GM19468 (cell line): ENCODE results near the gene NHEJ1.

ENCODE experiments used
- ATAC-seq: cut with Tn5 transposase; IDR thresholded peaks from one replicate; pipeline ENCODE4 v1.9.1; 2021; ENCODE audit warnings: mild to moderate bottlenecking, moderate library complexity, moderate number of reproducible peaks; ENCODE audit not compliant: unreplicated experiment; ENCODE audit errors: extremely low read depth

The NHEJ1 gene

GRCh38 chr2:219125225-219125885, 35.3 kb downstream of the NHEJ1 start:
- no peak for ATAC-seq

DNA sequence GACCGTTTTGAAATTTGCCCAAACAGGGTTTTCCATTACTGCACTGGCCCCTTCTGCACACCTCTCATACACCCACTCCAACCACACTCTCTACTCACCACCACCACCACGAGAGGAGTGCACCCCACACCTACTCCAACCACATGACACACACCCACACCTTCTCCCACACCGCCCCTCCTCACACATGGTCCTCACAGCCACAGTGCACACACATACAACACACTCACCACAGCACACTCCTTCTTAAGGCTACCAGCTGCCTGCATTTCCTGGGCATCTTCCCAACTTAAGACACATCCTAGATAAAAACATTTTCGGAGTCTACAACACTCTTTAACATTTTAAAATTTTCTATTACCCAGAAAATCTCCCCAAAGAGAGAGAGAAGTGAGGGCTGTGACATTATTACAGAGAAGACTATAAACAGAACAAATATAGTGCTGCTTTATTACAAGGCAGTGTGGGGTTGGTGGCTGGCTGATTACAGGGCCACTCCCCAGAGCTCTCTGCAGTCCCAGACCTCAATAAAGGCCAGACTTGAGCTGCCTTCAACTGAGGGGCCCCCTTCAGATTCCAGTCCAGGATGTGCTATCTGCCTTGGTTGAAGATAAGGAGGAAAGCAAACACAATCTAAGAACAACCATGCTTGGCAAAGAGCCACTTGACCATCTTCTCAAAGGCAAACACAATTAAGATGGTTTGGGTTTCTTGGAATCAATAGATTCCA, 36.1 kb downstream of the NHEJ1 start:
- ATAC-seq: no peak

- ATAC-seq: no peak
Measured at GRCh38 chr2:219123356-219124135, 37.1 kb downstream of the NHEJ1 start.

- no peak for ATAC-seq
Measured at GRCh38 chr2:219122202-219122980, 38.2 kb downstream of the NHEJ1 start.

DNA sequence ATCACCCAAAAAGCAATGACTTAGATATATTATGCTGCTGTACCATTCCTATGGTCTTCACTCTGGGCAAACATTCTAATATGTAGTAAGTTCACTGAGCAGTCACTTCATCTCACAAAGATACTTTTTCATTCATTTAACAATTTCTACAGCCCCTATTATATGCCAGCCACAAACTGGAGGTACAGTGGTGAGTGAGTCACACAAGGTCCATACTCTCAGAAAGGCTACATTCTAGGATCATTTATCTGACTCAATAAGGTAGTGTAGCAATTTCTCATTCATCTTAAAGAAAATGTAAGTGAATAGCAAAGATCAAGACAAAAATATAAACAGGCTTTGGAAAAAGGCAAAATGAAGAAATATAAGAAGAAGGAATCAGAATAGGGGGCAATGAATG, 40.5 kb downstream of the NHEJ1 start:
- no peak for ATAC-seq

DNA sequence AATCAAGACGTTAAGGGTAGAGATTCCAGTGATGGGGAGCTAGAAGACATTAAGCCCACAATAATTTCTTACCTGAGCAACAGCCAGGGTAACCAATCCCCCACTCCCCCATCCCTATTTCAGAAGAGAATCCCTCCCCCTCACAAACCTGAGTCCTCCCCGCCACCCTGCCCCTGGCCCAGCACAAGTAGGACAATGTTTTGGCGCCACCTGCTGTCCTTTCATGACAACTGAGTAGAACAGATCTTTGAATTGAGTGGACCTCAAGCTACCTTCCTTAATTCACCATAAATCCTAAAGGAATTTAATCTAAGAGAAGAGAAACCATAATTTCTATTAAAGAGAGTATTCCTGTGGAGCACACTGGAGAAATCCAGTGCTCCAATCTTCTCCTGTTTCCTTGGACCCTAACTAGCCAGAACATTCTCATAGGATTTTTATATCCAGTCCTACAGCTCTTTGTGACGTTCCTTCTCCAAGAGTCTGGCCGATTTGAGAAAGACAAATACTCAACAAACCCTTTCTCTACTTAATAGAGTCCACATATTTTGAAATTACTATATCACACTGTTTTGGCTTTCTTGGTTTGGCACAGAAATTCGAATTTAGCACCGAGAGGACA, 41.1 kb downstream of the NHEJ1 start:
- no peak for ATAC-seq

DNA sequence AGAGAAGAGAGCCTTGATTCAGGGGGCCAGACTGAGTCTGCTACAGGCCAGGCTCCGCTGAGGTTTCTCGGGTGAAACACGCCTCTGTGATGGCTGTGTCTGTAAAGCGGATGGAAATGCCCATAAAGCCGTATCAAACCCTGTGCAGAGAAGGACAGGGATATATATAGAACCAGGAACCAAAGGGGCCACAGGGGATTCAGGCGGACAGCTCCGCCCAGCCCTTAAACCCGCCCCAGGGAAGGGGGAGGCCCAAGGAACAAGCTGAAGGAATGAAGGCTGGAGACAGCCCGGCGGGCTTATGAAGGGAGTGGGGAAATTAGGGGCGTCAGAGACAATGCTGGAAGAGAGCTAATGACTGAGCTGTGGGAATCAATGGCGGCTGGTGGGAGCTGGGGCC, 42.1 kb downstream of the NHEJ1 start:
- ATAC-seq: no peak

DNA sequence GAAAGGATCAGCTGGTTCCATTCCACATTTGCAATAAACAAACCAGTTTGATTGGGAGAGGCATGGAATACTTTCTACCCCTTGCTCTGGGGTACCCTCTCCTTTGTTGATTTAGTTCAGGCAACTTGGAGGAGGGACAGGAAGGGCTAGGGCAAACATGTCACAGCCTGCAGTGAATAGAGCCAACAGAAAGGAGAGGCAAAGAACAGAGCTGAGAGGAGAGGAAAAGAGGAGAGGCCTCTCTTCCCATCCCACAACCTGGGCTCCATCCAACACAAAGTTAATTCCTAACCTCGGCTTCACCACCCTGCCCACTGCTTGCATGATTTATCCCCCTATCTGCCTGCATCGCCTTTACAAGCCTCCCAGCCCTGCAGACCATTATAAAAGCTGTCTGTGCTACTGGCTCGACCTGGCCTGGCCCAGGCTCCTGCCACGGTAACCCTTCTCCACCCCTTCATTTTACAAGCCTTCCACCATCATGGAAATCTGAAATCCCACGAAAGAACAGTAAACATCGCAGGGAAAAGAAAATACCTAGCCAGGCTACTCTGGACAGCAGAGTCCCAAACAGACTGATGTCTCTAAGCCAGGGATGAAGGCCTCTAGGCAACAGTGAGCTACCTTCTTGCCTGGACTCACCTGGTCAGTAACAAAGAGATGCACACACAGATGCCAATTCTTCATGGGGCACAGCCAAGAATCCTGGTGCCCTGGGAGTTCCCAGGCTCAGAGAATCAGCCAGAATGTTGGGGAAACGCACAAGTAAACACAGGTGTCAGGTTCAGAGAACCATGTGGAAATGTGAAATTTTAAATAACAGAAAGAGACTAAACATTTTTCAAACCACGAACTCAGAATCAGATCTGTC, 43.6 kb downstream of the NHEJ1 start:
- no peak for ATAC-seq

DNA sequence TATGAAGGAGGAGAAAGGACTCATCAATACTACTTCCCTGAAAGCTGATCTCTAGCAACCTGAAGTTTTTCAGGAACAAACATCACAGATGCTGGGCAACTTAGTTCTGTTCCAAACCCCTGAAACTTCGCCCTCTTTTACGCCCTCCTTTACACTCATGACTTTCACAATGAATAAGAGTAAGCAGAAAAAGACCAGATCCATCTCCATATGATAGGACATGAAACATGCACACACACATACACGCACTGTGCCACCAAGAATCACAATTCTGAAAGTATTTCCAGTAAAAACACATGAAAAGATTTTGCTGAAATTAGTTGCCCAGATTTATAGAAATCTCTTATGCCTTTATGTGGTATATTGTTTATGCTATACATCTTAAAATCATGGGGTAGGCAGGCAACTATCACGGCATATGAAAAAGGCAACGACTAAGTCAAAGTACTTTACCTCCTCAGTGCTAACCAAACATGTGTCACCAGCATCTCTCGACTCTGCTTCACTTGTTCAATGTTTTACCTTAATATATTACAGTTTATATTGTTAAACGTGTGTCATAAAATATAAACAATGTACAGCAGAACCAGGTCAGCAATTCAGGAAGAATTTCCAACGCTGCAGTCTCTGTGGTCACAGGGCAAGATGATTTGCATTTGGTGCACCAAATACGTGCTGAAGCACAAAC, 47.8 kb downstream of the NHEJ1 start:
- no peak for ATAC-seq

- ATAC-seq: no peak
Measured at GRCh38 chr2:219112062-219112406, 48.6 kb downstream of the NHEJ1 start.

DNA sequence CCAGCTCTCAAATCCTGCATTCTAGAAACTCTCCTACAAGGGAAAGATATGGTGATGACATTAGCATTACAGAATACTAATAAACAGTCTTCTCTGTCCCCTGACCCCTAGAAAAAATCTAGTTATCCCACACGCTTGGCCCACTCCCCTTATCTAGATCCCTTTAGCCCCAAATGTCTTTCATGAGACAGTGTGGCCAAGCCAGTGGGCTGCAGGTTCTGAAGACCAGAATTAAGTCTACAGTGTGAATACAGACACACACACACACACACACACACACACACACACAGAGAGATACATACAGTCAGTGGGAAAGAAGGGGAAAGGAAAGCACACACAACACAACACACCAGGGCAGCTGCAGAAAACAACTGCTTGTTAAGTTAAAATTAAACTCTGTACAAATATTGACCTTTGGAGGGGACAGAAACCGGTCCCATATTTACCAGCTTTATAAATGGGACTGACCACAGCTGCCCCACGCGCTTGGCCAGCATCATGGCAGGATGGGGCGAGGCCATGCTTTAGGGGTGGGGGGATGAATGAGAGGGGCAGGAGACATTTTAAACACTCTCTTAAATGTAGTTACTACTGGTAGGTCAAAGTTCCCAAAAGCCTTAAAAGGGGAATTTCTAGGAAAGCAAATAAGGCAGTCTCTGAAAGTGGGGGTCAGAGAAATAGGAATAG, 49.1 kb downstream of the NHEJ1 start:
- no peak for ATAC-seq

GRCh38 chr2:219109471-219109870, 51.1 kb downstream of the NHEJ1 start:
- ATAC-seq: no peak

DNA sequence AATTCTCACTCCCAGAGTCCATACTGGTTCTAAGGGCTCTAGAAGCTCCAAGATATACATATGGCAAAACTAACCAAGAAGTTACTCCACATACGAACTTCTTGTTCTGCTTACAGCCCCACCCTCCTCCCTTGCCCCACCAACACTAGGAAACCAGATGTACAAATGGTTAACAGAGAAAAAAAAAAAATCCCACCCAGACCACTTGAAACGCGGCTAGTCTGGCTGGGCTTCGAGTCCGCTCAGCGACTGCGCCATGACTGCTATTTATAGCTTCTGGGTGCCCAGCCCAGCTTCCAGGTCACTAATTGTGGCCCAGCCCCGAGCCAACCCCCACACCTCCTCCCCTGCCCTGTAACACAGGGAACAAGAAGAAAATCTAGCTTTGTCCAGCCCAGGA, 52.9 kb downstream of the NHEJ1 start:
- no peak for ATAC-seq

GRCh38 chr2:219106251-219106650, 54.4 kb downstream of the NHEJ1 start:
- no peak for ATAC-seq

GRCh38 chr2:219104107-219105035, 56.2 kb downstream of the NHEJ1 start:
- no peak for ATAC-seq

DNA sequence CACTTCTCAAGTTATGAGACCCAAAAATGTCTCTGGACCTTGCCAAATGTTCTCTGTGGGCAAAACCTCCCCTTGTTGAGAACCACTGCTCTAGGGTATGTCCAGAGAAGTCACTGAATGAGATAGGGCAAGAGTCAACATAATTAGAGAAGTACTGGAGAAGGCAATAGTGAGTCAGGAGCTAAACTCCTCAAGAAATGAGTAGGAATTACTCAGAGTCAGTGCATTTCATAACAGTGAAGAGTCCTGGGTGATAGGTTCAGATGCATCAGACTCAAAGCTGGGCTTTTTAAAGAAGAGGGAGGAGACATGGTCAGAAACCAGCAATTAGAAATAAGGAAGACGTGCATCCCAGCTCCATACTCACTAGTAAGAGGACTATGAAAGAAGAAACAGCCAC, 61.3 kb downstream of the NHEJ1 start:
- no peak for ATAC-seq

DNA sequence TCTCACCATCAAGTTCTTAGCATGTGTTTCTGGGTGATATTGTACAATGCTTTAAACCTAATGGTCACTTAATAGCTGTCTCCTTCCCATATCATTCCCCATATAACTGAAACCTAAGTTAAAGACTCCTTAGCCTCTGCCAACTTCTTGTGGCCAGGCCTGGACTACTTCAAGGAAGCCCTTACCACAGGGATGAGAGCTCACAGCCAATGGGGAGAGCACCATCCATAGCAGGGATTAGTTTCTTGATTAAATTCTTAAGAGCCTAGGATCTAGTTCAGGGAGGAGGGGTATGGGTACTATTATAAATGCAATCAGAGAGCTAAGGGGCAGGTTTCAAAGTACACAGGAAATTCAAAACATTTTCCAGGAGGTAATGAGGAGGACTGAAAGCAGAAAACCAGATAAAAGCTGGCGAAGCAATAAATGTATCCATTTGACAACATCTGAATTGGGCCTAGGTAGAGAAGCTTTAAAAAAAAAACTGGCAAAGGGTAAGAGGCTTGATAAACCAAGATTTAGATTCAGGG, 65.1 kb downstream of the NHEJ1 start:
- ATAC-seq: no peak
